ENCODE results near the gene ENTPD7. TPM values are rescaled to one million over a fixed set of nuclear protein-coding genes. Genes with fewer than 3 reads are reported as not detected.
"Not testable (repeated sequence)": the region's sequence is repeated elsewhere in the genome, so short reads cannot be mapped to it uniquely, and the experiment has no call there.

ENTPD7 gene
- total RNA-seq, 1 donor from 2014 or later, result 9.9 TPM

- H3K4me3 ChIP-seq, result peak overlapping the region; percentile 61 to 70
- H3K27me3 ChIP-seq, result no peaks in the 10 kb centered on the region
- peak overlapping the region; percentile 97 to 99 for H3K27ac ChIP-seq
- intact Hi-C loops (cut with DNase I), result loop anchor here (1.0 to 10.0 kb wide), 6 partner anchors 38 to 1177 kb away; partner anchors contain the start of genes BLOC1S2, COX15, CUTC and DNMBP
- no peaks in the 10 kb centered on the region for H3K36me3 ChIP-seq
- no peaks in the 10 kb centered on the region for H3K9me3 ChIP-seq
- peaks cover 2 to 27% of the 10 kb centered on the region in 2 donors for H3K4me1 ChIP-seq
- peak in 1 of 3 experiments; percentile 4 for TF ChIP-seq CTCF (IDR thresholded peaks at IDR 0.05)
- DNase-seq (ENCODE audit: low spot score in 2 of 2), result no peak
Observed at GRCh38 chr10:99621454-99622251, 37.7 kb upstream of the ENTPD7 start.

- no peaks in the 10 kb centered on the region for H3K36me3 ChIP-seq
- intact Hi-C loops (cut with DNase I), result loop anchor here (10.0 kb wide), 3 partner anchors 381 to 1179 kb away; partner anchors contain the start of genes DNMBP, HIF1AN and HPS1
Observed at GRCh38 chr10:99623919-99624318, 35.4 kb upstream of the ENTPD7 start.

GRCh38 chr10:99625124-99625523, 34.2 kb upstream of the ENTPD7 start:
- H3K4me1 ChIP-seq; H3K36me3 ChIP-seq; H3K4me3 ChIP-seq; H3K27ac ChIP-seq; H3K27me3 ChIP-seq; DNase-seq (ENCODE audit: low spot score in 2 of 2); H3K9me3 ChIP-seq: not testable (repeated sequence)
- intact Hi-C loops (cut with DNase I), result loop anchor here (10.0 kb wide), 3 partner anchors 380 to 1180 kb away; partner anchors contain the start of genes DNMBP, HIF1AN and HPS1

More at GRCh38 chr10:99623919-99624318, 35.4 kb upstream of the ENTPD7 start:
- TF ChIP-seq CTCF (IDR thresholded peaks at IDR 0.05), result no peak
- Histone ChIP-seq H3K9me3 (no peaks in the 10 kb centered on the region), H3K27me3 (no peaks in the 10 kb centered on the region), H3K27ac (no peak overlapping the region), H3K4me1 (peaks cover 0 to 5% of the 10 kb centered on the region in 2 donors), H3K4me3 (no peak overlapping the region)
- no peak for DNase-seq (ENCODE audit: low spot score in 2 of 2)

DNA sequence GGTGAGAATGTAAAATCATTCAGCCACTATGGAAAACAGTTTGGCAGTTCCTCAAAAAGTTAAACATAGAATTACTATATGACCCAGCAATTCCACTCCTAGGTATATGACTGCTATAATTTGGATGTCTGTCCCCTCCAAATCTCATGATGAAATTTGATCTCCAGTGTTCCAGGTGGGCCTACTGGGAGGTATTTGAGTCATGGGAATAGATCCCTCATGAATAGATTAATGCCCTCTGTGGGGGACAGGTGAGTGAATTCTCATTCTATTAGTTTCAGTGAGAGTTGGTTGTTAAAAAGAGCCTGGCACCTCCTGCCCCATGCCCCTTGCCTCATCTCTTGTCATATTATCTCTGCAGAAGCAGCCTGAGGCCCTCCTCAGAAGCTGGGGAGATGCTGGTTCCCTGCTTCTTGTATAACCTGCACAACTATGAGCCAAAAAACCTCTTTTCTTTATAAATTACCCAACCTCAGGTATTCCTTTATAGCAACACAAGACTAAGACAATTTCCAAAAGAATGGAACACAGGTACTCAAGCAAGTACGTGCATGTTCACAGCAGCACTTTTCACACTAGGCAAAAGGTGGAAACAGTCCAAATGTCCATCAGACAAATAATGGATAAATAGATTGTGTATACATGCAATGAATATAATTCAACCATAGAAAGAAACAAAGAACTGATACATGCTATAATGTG, 30.2 kb upstream of the ENTPD7 start:
- intact Hi-C loops (cut with DNase I), result loop anchor here (10.0 kb wide), 3 partner anchors 376 to 1184 kb away; partner anchors contain the start of genes DNMBP, HIF1AN and HPS1
- H3K27me3 ChIP-seq, result no peaks in the 10 kb centered on the region
- TF ChIP-seq CTCF (IDR thresholded peaks at IDR 0.05), result no peak
- H3K4me1 ChIP-seq, result no peaks in the 10 kb centered on the region
- DNase-seq (ENCODE audit: low spot score in 2 of 2), result no peak
- no peaks in the 10 kb centered on the region for H3K9me3 ChIP-seq
- no peaks in the 10 kb centered on the region for H3K36me3 ChIP-seq
- no peak overlapping the region for H3K27ac ChIP-seq
- no peak overlapping the region for H3K4me3 ChIP-seq

DNA sequence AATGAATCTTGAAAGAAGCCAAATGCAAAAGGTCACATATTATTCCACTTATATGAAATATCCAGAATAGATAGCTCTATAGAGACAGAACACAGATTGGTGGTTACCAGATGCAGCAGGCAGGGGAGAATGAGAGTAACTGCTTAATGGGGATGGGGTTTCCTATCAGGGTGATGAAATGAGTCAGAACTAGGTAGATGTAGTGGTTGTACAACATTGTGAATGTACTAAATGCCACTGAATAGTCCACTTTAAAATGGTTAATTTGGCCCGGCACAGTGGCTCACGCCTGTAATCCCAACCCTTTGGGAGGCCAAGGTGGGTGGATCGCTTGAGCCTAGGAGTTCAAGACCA, 29.7 kb upstream of the ENTPD7 start:
- Histone ChIP-seq H3K27me3 (no peaks in the 10 kb centered on the region), H3K4me1 (no peaks in the 10 kb centered on the region), H3K4me3 (no peak overlapping the region), H3K9me3 (no peaks in the 10 kb centered on the region), H3K27ac (no peak overlapping the region), H3K36me3 (no peaks in the 10 kb centered on the region)
- intact Hi-C loops (cut with DNase I), result loop anchor here (10.0 kb wide), 3 partner anchors 375 to 1185 kb away; partner anchors contain the start of genes DNMBP, HIF1AN and HPS1
- no peak for TF ChIP-seq CTCF (IDR thresholded peaks at IDR 0.05)
- no peak for DNase-seq (ENCODE audit: low spot score in 2 of 2)

GRCh38 chr10:99630433-99630832, 28.9 kb upstream of the ENTPD7 start:
- no peaks in the 10 kb centered on the region for H3K36me3 ChIP-seq
- intact Hi-C loops (cut with DNase I), result no loop called here
- TF ChIP-seq CTCF (IDR thresholded peaks at IDR 0.05), result no peak
- H3K4me3 ChIP-seq, result no peak overlapping the region
- no peak overlapping the region for H3K27ac ChIP-seq
- DNase-seq (ENCODE audit: low spot score in 2 of 2), result no peak
- H3K4me1 ChIP-seq, result no peaks in the 10 kb centered on the region
- no peaks in the 10 kb centered on the region for H3K27me3 ChIP-seq
- no peaks in the 10 kb centered on the region for H3K9me3 ChIP-seq

Measured in ascending aorta (tissue), 2 donors.